BLaER1 treated with 17β-estradiol and CSF1 and Interleukin-3, amounts not matched to agents 10 nM and 100 nM (cell line): ENCODE results near the gene CD22.

Experiments
- H3K27ac ChIP-seq, 11 experiments: shearing (Covaris generic); formaldehyde crosslinking; 2 replicates each; pipeline ENCODE4 v1.8.1; 2022
- H3K27me3 ChIP-seq, 11 experiments: shearing (Covaris generic); formaldehyde crosslinking; 2 replicates each; pipeline ENCODE4 v1.8.1; 2022
- H3K36me3 ChIP-seq, 11 experiments: shearing (Covaris generic); formaldehyde crosslinking; 2 replicates each; pipeline ENCODE4 v1.8.1; 2022
- H3K4me1 ChIP-seq, 10 experiments: shearing (Covaris generic); formaldehyde crosslinking; 2 replicates each; pipeline ENCODE4 v1.8.1; 2022
- H3K4me2 ChIP-seq, 11 experiments: shearing (Covaris generic); formaldehyde crosslinking; 2 replicates each; pipeline ENCODE4 v1.8.1; 2022
- H3K4me3 ChIP-seq, 10 experiments: shearing (Covaris generic); formaldehyde crosslinking; 2 replicates each; pipeline ENCODE4 v1.8.1; 2022
- H3K9ac ChIP-seq, 11 experiments: shearing (Covaris generic); formaldehyde crosslinking; 2 replicates each; pipeline ENCODE4 v1.8.1; 2022
- H3K9me3 ChIP-seq, 11 experiments: shearing (Covaris generic); formaldehyde crosslinking; replicated peaks in 1 of 11; 2 replicates each; pipeline ENCODE4 v1.8.1; 2022
- H4K20me1 ChIP-seq, 11 experiments: shearing (Covaris generic); formaldehyde crosslinking; 2 replicates each; pipeline ENCODE4 v1.8.1; 2022
- Cebpa-rat ChIP-seq, 11 experiments: shearing (Covaris generic); IDR thresholded peaks; 2 replicates each; pipeline ENCODE4 v1.8.1; 2022

The CD22 gene

GRCh38 chr19:35315883-35316282 lies 13.1 kb upstream of the CD22 start:
- Histone ChIP-seq H4K20me1 (no peaks in the 10 kb centered on the region), H3K27me3 (no peaks in the 10 kb centered on the region), H3K4me3 (peak overlapping the region in 2 of 10 experiments; percentile 16 to 35; a peak in 1 of 20 replicates), H3K4me1 (peaks cover 97 to 100% (median 100%) of the 10 kb centered on the region in 10 experiments), H3K36me3 (no peaks in the 10 kb centered on the region), H3K9ac (peak overlapping the region in 8 of 11 experiments; percentile 72 to 88 (median 84); a peak in 15 of 22 replicates), H3K4me2 (peak overlapping the region; percentile 83 to 98 (median 94)), H3K9me3 (no peaks in the 10 kb centered on the region), H3K27ac (peak overlapping the region in 8 of 11 experiments; percentile 90 to 98 (median 96); a peak in 15 of 22 replicates)
- no peak for TF ChIP-seq Cebpa-rat (IDR thresholded peaks at IDR 0.05)

DNA sequence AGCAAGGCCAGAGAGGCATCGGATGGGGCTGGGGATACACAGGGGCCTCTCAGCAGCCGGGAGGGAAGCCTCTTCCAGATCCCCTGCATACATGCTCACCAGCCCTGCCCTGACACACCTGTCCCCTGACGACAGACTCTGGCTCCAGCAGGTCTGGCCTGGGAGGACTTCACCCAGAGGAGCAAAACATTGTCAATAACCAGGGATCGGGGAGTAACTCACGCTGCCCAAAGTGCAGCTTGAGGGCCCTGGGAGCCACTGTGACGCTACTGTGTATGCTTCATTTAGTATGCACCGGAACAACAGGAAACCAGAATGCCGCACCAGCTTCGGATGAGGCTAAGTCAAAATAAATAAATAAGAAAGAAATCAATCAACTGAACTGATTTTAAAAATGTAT lies 12.4 kb upstream of the CD22 start:
- Histone ChIP-seq H3K4me3 (peak overlapping the region in 5 of 10 experiments; percentile 16 to 35 (median 21); a peak in 4 of 20 replicates), H3K27me3 (no peaks in the 10 kb centered on the region), H3K9ac (peak overlapping the region; percentile 28 to 88 (median 80); a peak in 20 of 22 replicates), H3K4me1 (peaks cover 97 to 100% (median 100%) of the 10 kb centered on the region in 10 experiments), H4K20me1 (no peaks in the 10 kb centered on the region), H3K27ac (peak overlapping the region in 10 of 11 experiments; percentile 34 to 98 (median 95); a peak in 20 of 22 replicates), H3K9me3 (0 out of 22 replicates have a peak, but pooled peaks cover 0 to under 1% (median 0%) of the 10 kb centered on the region in 11 experiments), H3K36me3 (no peaks in the 10 kb centered on the region), H3K4me2 (peak overlapping the region; percentile 83 to 98 (median 94))
- no peak for TF ChIP-seq Cebpa-rat (IDR thresholded peaks at IDR 0.05)

DNA sequence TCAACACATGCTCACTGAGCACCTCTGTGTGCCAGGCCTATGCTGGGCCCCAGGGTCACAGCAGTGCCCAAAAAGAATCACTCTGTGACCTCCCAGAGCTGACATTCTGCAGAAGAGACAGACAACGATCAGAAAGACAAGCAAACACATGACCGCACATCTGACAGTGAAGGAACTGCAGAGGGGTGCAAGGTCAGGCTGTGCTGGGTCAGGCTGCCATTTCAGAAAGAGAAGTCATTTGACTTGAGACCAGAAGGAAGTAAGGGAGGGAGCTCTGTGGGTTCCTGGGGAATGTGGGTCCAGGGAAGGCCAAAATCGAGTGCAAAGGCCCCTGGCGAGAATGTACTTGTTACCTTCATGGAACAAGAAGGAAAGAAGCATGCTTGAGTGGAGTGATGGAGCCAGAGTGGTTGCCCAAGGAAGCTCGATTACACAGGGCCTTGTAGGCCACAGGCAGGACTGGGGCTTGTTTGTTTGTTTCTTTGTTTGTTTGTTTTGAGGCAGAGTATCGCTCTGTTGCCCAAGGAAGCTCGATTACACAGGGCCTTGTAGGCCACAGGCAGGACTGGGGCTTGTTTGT lies 11.4 kb upstream of the CD22 start:
- H3K9ac ChIP-seq: peak overlapping the region; percentile 58 to 88 (median 80); a peak in 21 of 22 replicates
- H3K4me3 ChIP-seq: 0 out of 20 replicates have a peak overlapping the region, but pooled peaks of 1 of the 10 experiments have one; percentile 27
- H4K20me1 ChIP-seq: no peaks in the 10 kb centered on the region
- no peak for TF ChIP-seq Cebpa-rat (IDR thresholded peaks at IDR 0.05)
- peak overlapping the region; percentile 83 to 98 (median 94) for H3K4me2 ChIP-seq
- peak overlapping the region; percentile 76 to 98 (median 95) for H3K27ac ChIP-seq
- peaks cover 6 to 10% (median 8%) of the 10 kb centered on the region in 11 experiments; a peak in 21 of 22 replicates for H3K9me3 ChIP-seq
- H3K36me3 ChIP-seq: 0 out of 22 replicates have a peak, but pooled peaks cover 0 to 4% (median 0%) of the 10 kb centered on the region in 11 experiments
- no peaks in the 10 kb centered on the region for H3K27me3 ChIP-seq
- peaks cover 97 to 100% (median 98%) of the 10 kb centered on the region in 10 experiments for H3K4me1 ChIP-seq

DNA sequence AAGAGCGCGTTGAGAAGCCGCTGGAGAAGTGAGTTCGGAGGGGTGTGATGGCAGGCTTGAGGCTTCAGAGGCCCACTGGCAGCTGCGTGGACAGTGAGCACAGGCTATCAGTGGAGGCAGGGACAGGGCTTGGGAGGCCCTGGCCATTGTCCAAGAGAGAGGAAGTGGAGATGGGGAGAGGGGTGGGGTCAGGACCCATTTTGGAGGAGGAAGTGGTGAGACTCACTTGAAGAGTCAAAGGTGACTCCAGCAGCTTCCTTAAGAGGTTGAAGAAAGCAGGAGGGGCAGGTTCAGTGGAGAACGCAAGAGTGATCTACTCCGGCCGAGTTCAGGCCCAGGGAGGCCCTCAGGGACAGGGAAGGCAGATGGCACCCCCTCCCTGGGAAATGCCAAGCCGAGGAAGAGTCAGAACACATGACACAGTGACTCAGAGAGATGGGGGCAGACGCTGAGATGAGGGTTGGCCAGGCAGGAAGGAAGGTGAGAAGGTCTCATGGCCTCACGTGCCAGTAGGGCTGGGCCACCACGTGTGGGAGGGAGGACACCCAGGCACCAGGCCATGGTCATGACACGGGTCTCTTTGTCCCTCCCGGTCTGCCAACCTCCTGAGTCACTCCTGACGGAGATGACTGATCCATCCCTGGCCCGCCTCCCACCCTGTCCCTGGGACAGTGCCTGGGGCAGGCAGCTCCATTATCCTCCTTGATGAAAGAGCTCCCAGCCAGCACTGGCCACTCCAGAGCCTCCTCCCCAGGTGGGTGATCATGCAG lies 10.1 kb upstream of the CD22 start:
- Histone ChIP-seq H3K4me1 (peaks cover 97 to 100% (median 98%) of the 10 kb centered on the region in 10 experiments), H4K20me1 (no peaks in the 10 kb centered on the region), H3K36me3 (0 out of 22 replicates have a peak, but pooled peaks cover 0 to 4% (median 0%) of the 10 kb centered on the region in 11 experiments), H3K4me3 (peak overlapping the region; percentile 24 to 58 (median 38); a peak in 18 of 20 replicates), H3K27ac (peak overlapping the region; percentile 76 to 98 (median 95)), H3K4me2 (peak overlapping the region; percentile 83 to 98 (median 94)), H3K9me3 (peaks cover 6 to 11% (median 8%) of the 10 kb centered on the region in 11 experiments; a peak in 21 of 22 replicates), H3K27me3 (no peaks in the 10 kb centered on the region), H3K9ac (peak overlapping the region; percentile 72 to 88 (median 80))
- no peak for TF ChIP-seq Cebpa-rat (IDR thresholded peaks at IDR 0.05)

- Histone ChIP-seq H3K4me3 (peak overlapping the region in 9 of 10 experiments; percentile 29 to 58 (median 40); a peak in 15 of 20 replicates), H3K27me3 (no peaks in the 10 kb centered on the region), H3K9me3 (peaks cover 6 to 11% (median 8%) of the 10 kb centered on the region in 11 experiments; a peak in 21 of 22 replicates), H3K4me2 (peak overlapping the region; percentile 83 to 98 (median 94)), H3K27ac (peak overlapping the region; percentile 76 to 98 (median 95)), H3K4me1 (peaks cover 95 to 100% (median 97%) of the 10 kb centered on the region in 10 experiments), H4K20me1 (no peaks in the 10 kb centered on the region), H3K36me3 (0 out of 22 replicates have a peak, but pooled peaks cover 0 to 4% (median 0%) of the 10 kb centered on the region in 11 experiments), H3K9ac (peak overlapping the region; percentile 72 to 88 (median 80))
- peak in 5 of 11 experiments; percentile 7 to 75 (median 26); a peak in 3 of 22 replicates for TF ChIP-seq Cebpa-rat (IDR thresholded peaks at IDR 0.05)
These were observed 8.8 kb upstream of the CD22 start for GRCh38 chr19:35320065-35320713.

DNA sequence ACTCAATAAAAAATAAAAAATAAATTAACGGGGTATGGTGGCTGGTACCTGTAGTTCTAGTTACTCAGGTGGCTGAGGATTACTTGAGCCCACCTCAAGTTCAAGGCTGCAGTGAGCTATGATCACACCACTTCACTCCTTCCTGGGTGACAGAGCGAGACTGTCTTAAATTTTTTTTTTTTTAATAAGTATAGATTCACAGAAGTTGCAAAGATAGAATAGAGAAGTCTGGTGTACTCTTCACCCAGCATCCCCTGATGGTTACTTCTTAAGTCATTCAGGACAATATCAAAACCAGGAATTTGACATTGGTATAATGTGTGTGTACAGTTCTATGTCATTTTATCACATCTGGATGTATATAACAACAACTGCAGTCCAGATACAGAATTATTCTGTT lies 7.7 kb upstream of the CD22 start:
- H3K36me3 ChIP-seq: 0 out of 22 replicates have a peak, but pooled peaks cover 0 to 4% (median 0%) of the 10 kb centered on the region in 11 experiments
- peaks cover 84 to 97% (median 88%) of the 10 kb centered on the region in 10 experiments for H3K4me1 ChIP-seq
- peak overlapping the region; percentile 76 to 98 (median 95) for H3K27ac ChIP-seq
- peak overlapping the region; percentile 83 to 98 (median 94) for H3K4me2 ChIP-seq
- peak overlapping the region in 10 of 11 experiments; percentile 72 to 88 (median 82); a peak in 21 of 22 replicates for H3K9ac ChIP-seq
- H3K9me3 ChIP-seq: peaks cover 6 to 11% (median 8%) of the 10 kb centered on the region in 11 experiments; a peak in 21 of 22 replicates
- TF ChIP-seq Cebpa-rat (IDR thresholded peaks at IDR 0.05): no peak
- H4K20me1 ChIP-seq: no peaks in the 10 kb centered on the region
- H3K27me3 ChIP-seq: no peaks in the 10 kb centered on the region
- H3K4me3 ChIP-seq: peak overlapping the region in 2 of 10 experiments; percentile 30 to 58; a peak in 3 of 20 replicates

- Histone ChIP-seq H4K20me1 (no peaks in the 10 kb centered on the region), H3K4me2 (peak overlapping the region; percentile 83 to 98 (median 94); a peak in 17 of 22 replicates), H3K4me3 (no peak overlapping the region)
These were observed 7.0 kb upstream of the CD22 start for GRCh38 chr19:35322014-35322413.

More at GRCh38 chr19:35322014-35322413, 7.0 kb upstream of the CD22 start:
- 0 out of 22 replicates have a peak overlapping the region, but pooled peaks of 2 of the 11 experiments have one; percentile 88 for H3K9ac ChIP-seq
- peak overlapping the region in 9 of 11 experiments; percentile 90 to 98 (median 95); a peak in 17 of 22 replicates for H3K27ac ChIP-seq
- TF ChIP-seq Cebpa-rat (IDR thresholded peaks at IDR 0.05): no peak
- peaks cover 6 to 11% (median 8%) of the 10 kb centered on the region in 11 experiments; a peak in 21 of 22 replicates for H3K9me3 ChIP-seq
- 0 out of 22 replicates have a peak, but pooled peaks cover 0 to 4% (median 0%) of the 10 kb centered on the region in 11 experiments for H3K36me3 ChIP-seq
- peaks cover 82 to 97% (median 86%) of the 10 kb centered on the region in 10 experiments for H3K4me1 ChIP-seq
- no peaks in the 10 kb centered on the region for H3K27me3 ChIP-seq
